ENCODE measurements around the gene RBM12. TPM values are rescaled to one million over a fixed set of nuclear protein-coding genes. Genes with fewer than 3 reads are reported as not detected.

RBM12 gene
- total and polyA plus RNA-seq, 11 donors = 7.4 to 61.7 (median 43.0) TPM

DNA sequence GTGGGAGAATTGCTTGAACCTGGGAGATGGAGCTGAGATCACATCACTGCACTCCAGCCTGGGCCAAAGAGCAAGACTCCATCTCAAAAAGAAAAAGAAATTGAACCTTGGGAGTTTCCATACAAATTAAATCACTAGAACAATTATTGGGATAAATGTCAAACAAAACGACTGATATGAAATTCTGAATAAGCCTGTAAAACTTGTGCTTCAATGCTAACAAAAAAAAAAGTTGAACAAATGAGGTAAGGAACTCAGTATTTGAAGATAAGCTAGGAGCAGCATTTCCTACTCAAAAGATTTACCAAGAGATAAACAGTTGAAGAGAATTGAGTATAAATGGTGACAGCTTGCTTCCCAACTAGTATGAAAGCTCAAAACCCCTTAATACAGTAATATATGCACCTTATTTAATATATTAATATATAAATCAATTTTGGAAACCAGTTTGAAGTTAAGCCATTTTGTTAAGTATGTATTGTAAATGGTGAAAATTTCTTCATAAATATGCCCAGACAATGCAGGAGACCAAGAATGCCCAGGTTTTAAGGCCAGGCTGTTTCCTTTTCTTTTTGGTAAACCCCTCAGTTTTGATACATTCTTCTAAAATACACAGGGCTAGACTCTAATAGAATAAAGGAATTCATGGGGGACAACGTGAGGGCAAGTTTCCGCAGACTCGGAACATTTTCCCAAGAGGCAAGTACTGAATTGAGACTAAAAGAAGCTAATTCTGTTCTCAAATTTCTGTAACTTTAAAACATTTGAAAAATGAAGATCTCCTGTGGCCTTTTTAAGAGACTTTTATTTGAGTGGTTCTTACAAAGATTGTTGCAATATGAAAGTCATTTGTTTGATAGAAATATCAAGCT is 38.4 kb upstream of the RBM12 start:
- no peak for TF ChIP-seq POLR2A (IDR thresholded peaks at IDR 0.05)
- TF ChIP-seq, protein P1, sequence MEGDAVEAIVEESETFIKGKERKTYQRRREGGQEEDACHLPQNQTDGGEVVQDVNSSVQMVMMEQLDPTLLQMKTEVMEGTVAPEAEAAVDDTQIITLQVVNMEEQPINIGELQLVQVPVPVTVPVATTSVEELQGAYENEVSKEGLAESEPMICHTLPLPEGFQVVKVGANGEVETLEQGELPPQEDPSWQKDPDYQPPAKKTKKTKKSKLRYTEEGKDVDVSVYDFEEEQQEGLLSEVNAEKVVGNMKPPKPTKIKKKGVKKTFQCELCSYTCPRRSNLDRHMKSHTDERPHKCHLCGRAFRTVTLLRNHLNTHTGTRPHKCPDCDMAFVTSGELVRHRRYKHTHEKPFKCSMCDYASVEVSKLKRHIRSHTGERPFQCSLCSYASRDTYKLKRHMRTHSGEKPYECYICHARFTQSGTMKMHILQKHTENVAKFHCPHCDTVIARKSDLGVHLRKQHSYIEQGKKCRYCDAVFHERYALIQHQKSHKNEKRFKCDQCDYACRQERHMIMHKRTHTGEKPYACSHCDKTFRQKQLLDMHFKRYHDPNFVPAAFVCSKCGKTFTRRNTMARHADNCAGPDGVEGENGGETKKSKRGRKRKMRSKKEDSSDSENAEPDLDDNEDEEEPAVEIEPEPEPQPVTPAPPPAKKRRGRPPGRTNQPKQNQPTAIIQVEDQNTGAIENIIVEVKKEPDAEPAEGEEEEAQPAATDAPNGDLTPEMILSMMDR (IDR thresholded peaks at IDR 0.05) = no peak
- ATAC-seq = no peak
- no peak overlapping the region for H3K27ac ChIP-seq
- DNase-seq = no peak
- H3K36me3 ChIP-seq = peaks cover 0 to 77% (median 74%) of the 10 kb centered on the region in 9 donors
- no peak overlapping the region for H3K4me3 ChIP-seq
- H3K4me1 ChIP-seq = peaks cover 3 to 24% (median 13%) of the 10 kb centered on the region in 12 donors
- H3K27me3 ChIP-seq = no peaks in the 10 kb centered on the region
- no peaks in the 10 kb centered on the region for H3K9me3 ChIP-seq
- WGBS, 4 donors = 54 to 65% (median 59%) methylated on average over 4 of the region's 4 CpGs
- intact Hi-C loops (cut with DNase I) = loop anchor here in 1 of 10 donors (5.0 to 10.0 kb wide), 2 partner anchors 34 to 182 kb away; no protein-coding TSS in a partner anchor

DNA sequence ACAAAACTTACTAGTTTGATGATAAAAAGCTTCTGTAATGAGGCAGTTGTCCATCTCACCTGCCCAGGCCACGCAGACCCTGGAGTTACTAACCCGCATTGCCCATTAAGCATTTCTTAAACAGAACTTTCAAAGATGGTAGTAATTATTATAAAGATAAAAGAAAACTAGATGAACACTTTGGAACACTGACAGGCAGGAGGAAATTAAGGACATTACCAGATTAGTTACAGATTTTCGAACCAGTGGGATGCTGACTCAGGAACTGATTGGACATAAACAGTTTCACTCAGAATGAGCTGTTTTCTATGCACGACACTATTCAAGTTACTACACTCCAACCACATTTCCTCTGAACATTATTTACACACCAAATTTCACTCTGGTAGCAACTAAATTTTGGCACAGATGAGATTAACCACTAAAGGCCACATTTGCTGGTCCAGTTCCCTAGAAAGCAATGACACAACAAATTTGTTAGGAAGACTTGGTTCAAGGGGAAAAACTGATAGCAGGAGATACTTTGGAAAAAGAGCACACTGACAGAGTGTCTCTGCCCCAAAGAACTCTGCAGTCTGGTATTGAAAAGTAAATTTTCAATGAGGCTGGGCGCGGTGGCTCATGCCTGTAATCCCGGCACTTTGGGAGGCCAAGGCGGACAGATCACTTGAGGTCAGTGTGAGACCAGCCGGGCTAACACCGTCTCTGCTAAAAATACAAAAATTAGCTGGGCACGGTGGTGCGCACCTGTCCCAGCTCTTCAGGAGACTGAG is 37.5 kb upstream of the RBM12 start:
- DNase-seq = no peak
- Histone ChIP-seq H3K4me1 (peaks cover 4 to 28% (median 18%) of the 10 kb centered on the region in 12 donors), H3K9me3 (no peaks in the 10 kb centered on the region), H3K4me3 (no peak overlapping the region), H3K27ac (no peak overlapping the region), H3K36me3 (peaks cover 0 to 71% (median 66%) of the 10 kb centered on the region in 9 donors), H3K27me3 (no peaks in the 10 kb centered on the region)
- intact Hi-C loops (cut with DNase I) = loop anchor here in 1 of 10 donors (5.0 to 10.0 kb wide), 2 partner anchors 35 to 183 kb away; no protein-coding TSS in a partner anchor
- no peak for ATAC-seq
- TF ChIP-seq, protein P1 (IDR thresholded peaks at IDR 0.05) = no peak
- no peak for TF ChIP-seq POLR2A (IDR thresholded peaks at IDR 0.05)
- WGBS, 4 donors = 71 to 81% (median 78%) methylated on average over 12 of the region's 12 CpGs

DNA sequence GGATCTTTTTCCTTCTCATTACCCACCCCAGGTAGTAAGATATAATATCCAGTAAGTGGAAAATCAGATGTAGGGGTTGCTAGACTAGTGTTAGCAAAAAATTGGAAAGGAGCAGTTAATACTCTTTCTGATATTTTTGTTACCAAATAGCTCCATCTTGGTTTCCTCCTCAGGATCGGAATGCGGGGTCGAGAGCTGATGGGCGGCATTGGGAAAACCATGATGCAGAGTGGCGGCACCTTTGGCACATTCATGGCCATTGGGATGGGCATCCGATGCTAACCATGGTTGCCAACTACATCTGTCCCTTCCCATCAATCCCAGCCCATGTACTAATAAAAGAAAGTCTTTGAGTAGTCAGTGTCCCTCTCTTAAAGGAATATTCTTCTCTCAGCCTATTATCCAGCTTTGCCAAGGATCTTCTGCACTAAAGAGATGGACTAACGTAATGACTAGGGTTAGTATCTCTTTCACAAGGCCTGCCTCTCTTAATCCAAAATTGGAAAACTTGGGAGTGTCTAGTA is 36.0 kb upstream of the RBM12 start:
- intact Hi-C loops (cut with DNase I) = loop anchor here in 1 of 10 donors (5.0 to 10.0 kb wide), 2 partner anchors 37 to 184 kb away; no protein-coding TSS in a partner anchor
- no peak for DNase-seq
- H3K4me1 ChIP-seq = peaks cover 4 to 31% (median 18%) of the 10 kb centered on the region in 12 donors
- H3K27ac ChIP-seq = peak overlapping the region in 4 of 12 donors; percentile 86 to 93 (median 89)
- no peak for TF ChIP-seq POLR2A (IDR thresholded peaks at IDR 0.05)
- TF ChIP-seq, protein P1 (IDR thresholded peaks at IDR 0.05) = no peak
- H3K9me3 ChIP-seq = no peaks in the 10 kb centered on the region
- WGBS, 4 donors = 92 to 93% (median 93%) methylated on average over 7 of the region's 7 CpGs
- no peak for ATAC-seq
- H3K36me3 ChIP-seq = peaks cover 0 to 65% (median 60%) of the 10 kb centered on the region in 9 donors
- H3K27me3 ChIP-seq = no peaks in the 10 kb centered on the region
- peak overlapping the region in 1 of 12 donors; percentile 86 for H3K4me3 ChIP-seq

All from heart left ventricle (tissue), 16 donors.